OCI-LY3 (cell line): ENCODE results near the gene DCBLD1.

ENCODE experiments used
- CTCF ChIP-seq: fragments of 200-600, 300-600 bp; sonication (generic); IDR thresholded peaks from 2 replicates; pipeline ENCODE4 v1.5.1; 2014; ENCODE audit warnings: antibody characterized with exemption, low read length, low read depth
- EZH2phosphoT487 ChIP-seq: fragments of 200-600 bp; shearing (Covaris generic); IDR thresholded peaks from 2 replicates; pipeline ENCODE4 v1.6.1; 2018; ENCODE audit warnings: antibody characterized with exemption, mixed run types, low read depth

- TF ChIP-seq CTCF (no peak), EZH2phosphoT487 (no peak)
These were observed 22.1 kb downstream of the DCBLD1 start for GRCh38 chr6:117504478-117505144.
